ENCODE data around the gene KRR1.
A peak's percentile ranks its signal among the peaks of the same experiment; 100 is the strongest.
"Not testable (repeated sequence)": the region's sequence is repeated elsewhere in the genome, so short reads cannot be mapped to it uniquely, and the experiment has no call there.

Gene KRR1

GRCh38 chr12:75525263-75525662 is 13.9 kb upstream of the KRR1 start:
- DNase-seq (ENCODE audit: low read depth in 2 of 2): no peak

- not testable (repeated sequence) for DNase-seq (ENCODE audit: low read depth in 2 of 2)
These were observed 10.7 kb upstream of the KRR1 start for GRCh38 chr12:75522124-75522523.

DNA sequence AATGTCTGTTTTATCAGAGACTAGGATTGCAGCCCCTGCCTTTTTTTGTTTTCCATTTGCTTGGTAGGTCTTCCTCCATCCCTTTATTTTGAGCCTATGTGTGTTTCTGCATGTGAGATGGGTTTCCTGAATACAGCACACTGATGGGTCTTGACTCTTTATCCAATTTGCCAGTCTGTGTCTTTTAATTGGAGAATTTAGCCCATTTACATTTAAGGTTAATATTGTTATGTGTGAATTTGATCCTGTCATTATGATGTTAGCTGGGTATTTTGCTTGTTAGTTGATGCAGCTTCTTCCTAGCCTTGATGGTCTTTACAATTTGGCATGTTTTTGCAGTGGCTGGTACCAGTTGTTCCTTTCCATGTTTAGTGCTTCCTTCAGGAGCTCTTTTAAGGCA is 9.8 kb upstream of the KRR1 start:
- DNase-seq (ENCODE audit: low read depth in 2 of 2): not testable (repeated sequence)

- DNase-seq (ENCODE audit: low read depth in 2 of 2): no peak
These were observed 1.8 kb downstream of the KRR1 start for GRCh38 chr12:75509621-75510020.

DNA sequence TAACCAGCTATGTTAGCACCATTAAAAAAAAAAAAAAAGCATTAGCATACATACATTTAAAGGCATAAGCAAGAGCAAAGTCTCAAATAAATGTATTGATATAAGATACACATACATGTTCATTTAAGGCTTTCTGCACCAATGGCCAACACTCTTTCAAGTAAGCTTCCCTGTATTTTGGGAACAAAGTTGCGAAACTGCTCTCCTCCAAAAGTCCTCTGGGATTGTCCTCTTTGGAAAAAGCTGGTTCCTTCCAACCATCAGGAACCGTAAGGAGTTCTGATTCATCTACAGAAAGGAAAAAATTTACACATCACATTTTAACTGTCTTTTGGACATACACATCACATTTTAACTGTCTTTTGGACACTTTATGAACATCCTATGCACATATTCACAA is 3.2 kb downstream of the KRR1 start:
- no peak for DNase-seq (ENCODE audit: low read depth in 2 of 2)

DNA sequence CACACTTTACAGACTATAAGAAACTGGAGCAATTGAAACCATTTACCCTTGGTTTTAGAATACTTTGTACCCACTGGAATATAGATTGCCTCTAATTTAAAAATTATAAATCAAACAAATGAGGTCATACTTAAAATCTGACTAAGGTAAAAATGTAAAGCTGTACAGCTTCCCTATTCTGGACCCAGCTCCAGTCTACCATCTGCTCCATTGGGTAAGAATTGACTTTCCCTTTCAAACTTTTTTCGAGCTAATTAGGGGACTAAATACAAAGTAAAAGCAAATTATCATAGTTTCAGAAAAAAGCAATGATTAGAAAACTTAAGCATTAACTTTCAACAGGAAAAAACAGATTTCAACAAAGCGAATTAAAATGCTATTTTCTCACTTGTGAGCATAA is 4.3 kb downstream of the KRR1 start:
- no peak for DNase-seq (ENCODE audit: low read depth in 2 of 2)

GRCh38 chr12:75505706-75506312 is 5.6 kb downstream of the KRR1 start:
- DNase-seq (ENCODE audit: low read depth in 2 of 2): no peak

GRCh38 chr12:75503866-75504265 is 7.5 kb downstream of the KRR1 start:
- no peak for DNase-seq (ENCODE audit: low read depth in 2 of 2)

- no peak for DNase-seq (ENCODE audit: low read depth in 2 of 2)
These were observed 8.0 kb downstream of the KRR1 start for GRCh38 chr12:75503459-75503858.

- DNase-seq (ENCODE audit: low read depth in 2 of 2): no peak
These were observed 20.2 kb downstream of the KRR1 start for GRCh38 chr12:75491169-75491568.

DNA sequence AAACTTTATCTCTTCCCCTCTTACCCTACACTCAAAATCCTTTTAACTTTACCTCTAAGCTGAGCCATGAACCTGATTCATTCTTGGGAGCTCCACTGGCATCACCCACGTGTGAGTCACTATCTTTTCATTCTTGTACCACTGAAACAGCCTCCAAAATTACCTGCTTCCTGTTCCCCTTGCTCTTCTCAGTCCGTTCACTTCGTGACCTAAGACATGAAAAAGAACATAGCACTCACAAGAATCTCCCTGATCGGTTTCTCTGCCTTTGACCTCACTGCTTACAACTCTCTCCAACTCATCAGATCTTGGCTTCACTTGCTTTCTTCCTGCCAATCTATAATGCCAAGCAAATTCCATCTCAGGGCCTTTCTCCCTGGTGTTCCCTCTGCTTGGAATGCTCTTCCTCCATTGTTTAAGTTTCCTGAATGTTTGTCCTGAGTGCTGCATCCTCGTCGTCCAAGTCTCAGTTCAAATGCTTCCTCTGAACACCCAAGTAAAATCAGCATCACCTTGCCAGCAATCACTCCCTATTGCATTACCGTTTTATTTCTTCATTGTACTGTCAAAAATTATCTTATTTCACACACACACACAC is 21.7 kb downstream of the KRR1 start:
- DNase-seq (ENCODE audit: low read depth in 2 of 2): no peak

DNA sequence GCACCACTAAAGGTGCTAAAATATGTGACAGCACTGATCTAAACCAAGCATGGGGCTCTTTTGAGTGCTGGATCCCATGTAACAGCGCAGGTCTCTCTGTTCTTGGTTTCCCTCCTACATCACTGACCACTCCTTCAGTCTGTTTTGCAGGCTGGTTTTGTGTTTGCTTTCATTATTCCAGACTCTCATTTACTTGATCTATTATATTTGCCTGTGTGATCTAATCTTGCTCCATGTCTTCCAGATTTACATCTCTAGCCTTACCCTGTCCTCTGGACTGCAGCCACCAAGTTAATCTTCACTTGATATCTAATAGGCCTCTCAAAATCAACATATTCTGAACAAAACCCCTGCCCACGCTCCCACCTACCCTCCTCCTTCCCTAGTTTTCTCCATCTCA is 22.2 kb downstream of the KRR1 start:
- DNase-seq (ENCODE audit: low read depth in 2 of 2): no peak

DNA sequence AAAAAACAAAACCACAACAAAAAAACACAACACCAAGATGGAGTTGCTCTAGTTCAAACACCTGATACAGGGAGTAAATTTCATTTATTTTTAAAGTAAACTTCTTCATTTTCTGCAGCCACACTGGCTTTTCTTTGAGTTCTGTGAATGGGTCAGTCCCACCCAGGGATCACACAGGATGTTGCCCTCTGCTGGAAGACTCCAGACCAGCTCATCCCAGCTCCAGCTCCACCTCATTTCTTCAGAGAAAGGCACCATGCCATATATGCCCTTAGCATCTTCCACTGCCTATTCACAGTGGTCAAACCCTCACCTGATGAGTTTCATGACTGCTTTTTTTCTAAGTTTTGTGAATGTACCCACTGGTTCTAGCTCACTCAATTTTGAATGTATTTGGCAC is 22.9 kb downstream of the KRR1 start:
- DNase-seq (ENCODE audit: low read depth in 2 of 2): no peak

DNA sequence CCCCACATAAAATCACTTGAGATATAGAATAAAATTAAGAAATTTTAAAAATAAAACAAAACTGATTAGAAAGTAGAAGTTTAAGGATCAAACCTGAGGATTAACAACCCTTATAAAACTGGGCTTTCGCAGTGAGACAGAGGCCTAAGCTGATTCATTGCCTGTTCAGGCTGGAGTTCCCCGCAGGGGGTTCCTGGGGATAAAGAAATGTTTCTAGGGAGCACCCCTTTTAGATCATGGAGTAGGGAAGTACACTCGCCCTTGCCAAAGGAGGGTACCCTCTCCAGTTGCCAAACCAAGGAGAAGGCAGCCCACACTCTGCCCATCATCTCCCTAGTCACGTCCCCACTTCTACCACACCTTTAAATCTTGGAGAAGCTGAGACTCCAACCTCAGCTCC is 24.1 kb downstream of the KRR1 start:
- no peak for DNase-seq (ENCODE audit: low read depth in 2 of 2)

DNA sequence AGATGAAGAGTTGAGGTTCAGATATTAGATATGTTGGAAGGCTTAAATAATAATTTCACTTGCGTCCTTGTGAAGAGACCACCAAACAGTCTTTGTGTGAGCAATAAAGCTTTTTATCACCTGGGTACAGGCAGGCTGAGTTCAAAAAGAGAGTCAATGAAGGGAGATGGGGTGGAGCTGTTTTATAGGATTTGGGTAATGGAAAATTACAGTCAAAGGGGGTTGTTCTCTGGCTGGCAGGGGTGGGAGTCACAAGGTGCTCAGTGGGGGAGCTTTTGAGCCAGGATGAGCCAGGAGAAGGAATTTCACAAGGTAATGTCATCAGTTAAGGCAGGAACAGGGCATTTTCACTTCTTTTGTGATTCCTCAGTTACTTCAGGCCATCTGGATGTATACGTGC is 27.0 kb downstream of the KRR1 start:
- DNase-seq (ENCODE audit: low read depth in 2 of 2): not testable (repeated sequence)

- no peak for DNase-seq (ENCODE audit: low read depth in 2 of 2)
These were observed 28.0 kb downstream of the KRR1 start for GRCh38 chr12:75483431-75483830.

- DNase-seq (ENCODE audit: low read depth in 2 of 2): no peak
These were observed 28.8 kb downstream of the KRR1 start for GRCh38 chr12:75482646-75483045.

GRCh38 chr12:75481774-75482173 is 29.6 kb downstream of the KRR1 start:
- DNase-seq (ENCODE audit: low read depth in 2 of 2): no peak

DNA sequence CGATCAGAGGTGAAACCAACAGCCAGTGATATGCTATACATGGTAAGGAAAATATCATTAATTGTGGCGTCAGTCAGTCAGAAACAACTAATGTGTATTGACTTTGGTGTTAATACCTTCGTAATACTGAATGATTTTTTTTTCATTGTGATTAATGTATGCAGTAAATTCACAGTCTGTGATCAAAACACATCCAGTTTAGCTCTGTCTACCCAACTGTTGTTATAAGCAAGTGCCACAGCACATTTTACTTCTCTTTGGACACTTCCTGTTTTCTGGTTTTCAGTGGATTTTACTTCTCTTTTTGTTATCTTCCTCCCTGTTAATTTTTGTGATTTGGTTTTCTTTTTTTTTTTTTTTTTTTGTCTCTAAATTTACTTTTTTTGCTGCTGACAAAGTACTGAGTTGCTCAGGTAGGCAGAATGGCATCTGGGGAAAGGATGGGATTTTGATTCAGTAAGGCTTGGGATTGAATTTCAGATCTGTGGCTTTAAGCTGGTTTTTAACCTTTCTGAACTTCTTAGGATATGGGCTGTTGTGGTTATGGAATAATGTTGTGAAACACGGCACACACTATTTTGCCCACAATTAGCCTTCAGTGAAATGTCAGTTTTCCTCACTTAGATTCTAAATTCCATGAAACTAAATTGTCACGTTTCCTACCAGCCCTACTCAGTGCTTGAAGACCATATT is 30.2 kb downstream of the KRR1 start:
- DNase-seq (ENCODE audit: low read depth in 2 of 2): no peak

- peak; percentile 39 to 46 for DNase-seq (ENCODE audit: low read depth in 2 of 2)
These were observed 30.9 kb downstream of the KRR1 start, which contains the start of gene GLIPR1 for GRCh38 chr12:75480469-75480949. Gene GLIPR1 (plus strand): TSS chr12:75480755. CDS start chr12:75480881, 126 bp downstream.

GRCh38 chr12:75479963-75480461 is 31.4 kb downstream of the KRR1 start:
- no peak for DNase-seq (ENCODE audit: low read depth in 2 of 2)

DNA sequence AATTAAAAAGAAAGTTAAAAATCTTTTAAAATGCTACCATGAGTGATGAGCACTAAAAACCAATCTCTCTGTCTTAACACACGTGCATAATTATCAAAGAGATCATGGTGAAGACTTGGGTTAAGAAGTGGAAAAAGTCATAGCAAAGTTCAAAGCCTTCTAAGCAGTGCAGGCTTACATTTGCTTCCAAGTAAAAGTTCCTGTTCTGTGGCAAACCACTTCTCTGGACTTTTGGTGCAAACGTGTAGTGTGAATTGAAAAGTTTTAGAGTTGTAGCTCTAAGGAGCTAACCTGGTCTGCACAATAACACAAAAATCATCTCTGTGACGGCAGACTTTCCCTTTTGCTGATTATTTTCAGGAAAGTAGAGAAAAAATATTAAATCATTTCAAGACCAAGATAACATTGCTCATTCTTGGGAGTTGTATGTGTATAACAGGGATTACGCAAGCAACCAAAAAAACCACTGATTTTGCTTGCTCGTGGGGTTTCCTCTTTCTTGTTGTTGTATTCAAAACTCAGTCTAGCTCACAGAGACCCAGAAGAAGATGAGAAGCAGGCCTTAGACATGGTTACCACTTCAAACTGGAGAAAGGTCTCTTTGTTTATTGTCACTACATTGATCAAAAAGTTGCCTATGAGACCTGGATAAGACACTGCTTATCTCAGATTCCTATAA is 33.2 kb downstream of the KRR1 start:
- no peak for DNase-seq (ENCODE audit: low read depth in 2 of 2)
